SU-DHL-6 (cell line): ENCODE data around the gene RTCA.

Experiments
- H2AFZ ChIP-seq: fragments of 200-600 bp; sonication (generic); 2 replicates; pipeline ENCODE4 v1.6.1; 2014; ENCODE audit warnings: low read depth, mild to moderate bottlenecking, moderate library complexity, mixed read lengths, antibody characterized with exemption, low read length; ENCODE audit not compliant: severe bottlenecking
- H3F3A ChIP-seq: fragments of 200-600 bp; shearing (Covaris generic); 2 replicates; pipeline ENCODE4 v1.6.0; 2016; ENCODE audit warnings: antibody characterized with exemption, mild to moderate bottlenecking; ENCODE audit not compliant: insufficient read depth
- H3K27ac ChIP-seq: fragments of 200-600 bp; sonication (generic); 2 replicates; pipeline ENCODE4 v1.5.1; 2016; ENCODE audit warnings: low read depth, mild to moderate bottlenecking, low read length, moderate library complexity, mixed read lengths
- H3K27me3 ChIP-seq: fragments of 200-600 bp; sonication (generic), shearing (Covaris generic); 2 replicates; pipeline ENCODE4 v1.6.0; 2014; ENCODE audit warnings: mild to moderate bottlenecking, low read length
- H3K36me3 ChIP-seq: fragments of 200-600 bp; sonication (generic); 2 replicates; pipeline ENCODE4 v1.6.1; 2014; ENCODE audit warnings: mild to moderate bottlenecking, low read length, mixed read lengths
- H3K4me2 ChIP-seq: fragments of 300-600, 200-600 bp; shearing (Covaris generic), sonication (generic); 2 replicates; pipeline ENCODE4 v1.6.0; 2014; ENCODE audit warnings: low read length, low read depth, mild to moderate bottlenecking; ENCODE audit not compliant: poor library complexity, severe bottlenecking
- H3K4me3 ChIP-seq: fragments of 200-600 bp; sonication (generic); 2 replicates; pipeline ENCODE4 v1.5.1; 2014; ENCODE audit warnings: antibody characterized with exemption, low read length, mild to moderate bottlenecking, mixed read lengths; ENCODE audit not compliant: insufficient read depth, poor library complexity, severe bottlenecking
- H3K79me2 ChIP-seq: fragments of 200-600 bp; sonication (generic); 2 replicates; pipeline ENCODE4 v1.6.1; 2014; ENCODE audit warnings: mild to moderate bottlenecking, low read length, moderate library complexity; ENCODE audit not compliant: insufficient read depth
- H3K9ac ChIP-seq: fragments of 200-600 bp; sonication (generic); 2 replicates; pipeline ENCODE4 v1.7.0; 2014; ENCODE audit warnings: mild to moderate bottlenecking, low read length
- H3K9me2 ChIP-seq: fragments of 200-600 bp; sonication (generic); replicated peaks from 2 replicates; pipeline ENCODE4 v1.6.1; 2014; ENCODE audit warnings: low read length; ENCODE audit not compliant: insufficient read depth
- H3K9me3 ChIP-seq: fragments of 200-600 bp; sonication (generic); 2 replicates; pipeline ENCODE4 v1.6.1; 2014; ENCODE audit warnings: low read length, mixed read lengths; ENCODE audit not compliant: insufficient read depth
- H4K20me1 ChIP-seq: fragments of 200-600 bp; sonication (generic); 2 replicates; pipeline ENCODE4 v1.6.1; 2014; ENCODE audit warnings: low read depth, mild to moderate bottlenecking, antibody characterized with exemption, low read length, moderate library complexity, mixed read lengths
- EZH2phosphoT487 ChIP-seq: fragments of 200-600 bp; sonication (generic), shearing (Covaris generic); conservative IDR thresholded peaks from 2 replicates; pipeline ENCODE4 v1.6.1; 2018; ENCODE audit warnings: mild to moderate bottlenecking, antibody characterized with exemption, low read length, moderate library complexity, mixed read lengths
- TF ChIP-seq, protein P1 (sequence below): fragments of 200-600 bp; sonication (generic); IDR thresholded peaks from one replicate; pipeline ENCODE4 v1.5.1; 2017; ENCODE audit warnings: antibody characterized with exemption, mild to moderate bottlenecking, low read length, moderate library complexity; ENCODE audit not compliant: insufficient read depth, poor library complexity, severe bottlenecking

The RTCA gene

DNA sequence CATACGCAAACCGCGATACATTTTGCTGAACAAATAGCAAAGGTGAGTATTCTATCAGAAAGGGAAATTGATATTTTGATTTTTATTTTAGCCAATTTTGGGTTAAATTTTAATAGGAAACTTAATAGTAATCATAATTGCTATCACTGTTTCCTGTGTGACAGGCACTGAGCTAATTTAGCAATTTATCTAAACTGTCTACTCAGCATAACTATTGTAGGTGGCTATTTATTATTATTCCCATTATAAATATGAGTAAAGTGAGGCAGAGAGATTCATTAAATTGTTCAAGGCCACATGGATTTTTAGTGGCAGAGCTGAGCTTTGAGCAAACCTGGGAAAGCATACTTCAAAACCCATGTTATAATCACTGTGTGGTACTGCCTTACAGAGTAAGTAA, 21.1 kb downstream of the RTCA start:
- no peak overlapping the region for H2AFZ ChIP-seq
- H4K20me1 ChIP-seq, result no peaks in the 10 kb centered on the region
- no peaks in the 10 kb centered on the region for H3K9me3 ChIP-seq
- no peak overlapping the region for H3K9ac ChIP-seq
- no peak overlapping the region for H3K4me2 ChIP-seq
- no peak for TF ChIP-seq EZH2phosphoT487
- TF ChIP-seq, protein P1, sequence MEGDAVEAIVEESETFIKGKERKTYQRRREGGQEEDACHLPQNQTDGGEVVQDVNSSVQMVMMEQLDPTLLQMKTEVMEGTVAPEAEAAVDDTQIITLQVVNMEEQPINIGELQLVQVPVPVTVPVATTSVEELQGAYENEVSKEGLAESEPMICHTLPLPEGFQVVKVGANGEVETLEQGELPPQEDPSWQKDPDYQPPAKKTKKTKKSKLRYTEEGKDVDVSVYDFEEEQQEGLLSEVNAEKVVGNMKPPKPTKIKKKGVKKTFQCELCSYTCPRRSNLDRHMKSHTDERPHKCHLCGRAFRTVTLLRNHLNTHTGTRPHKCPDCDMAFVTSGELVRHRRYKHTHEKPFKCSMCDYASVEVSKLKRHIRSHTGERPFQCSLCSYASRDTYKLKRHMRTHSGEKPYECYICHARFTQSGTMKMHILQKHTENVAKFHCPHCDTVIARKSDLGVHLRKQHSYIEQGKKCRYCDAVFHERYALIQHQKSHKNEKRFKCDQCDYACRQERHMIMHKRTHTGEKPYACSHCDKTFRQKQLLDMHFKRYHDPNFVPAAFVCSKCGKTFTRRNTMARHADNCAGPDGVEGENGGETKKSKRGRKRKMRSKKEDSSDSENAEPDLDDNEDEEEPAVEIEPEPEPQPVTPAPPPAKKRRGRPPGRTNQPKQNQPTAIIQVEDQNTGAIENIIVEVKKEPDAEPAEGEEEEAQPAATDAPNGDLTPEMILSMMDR, result no peak
- no peaks in the 10 kb centered on the region for H3K9me2 ChIP-seq
- no peak overlapping the region for H3K4me3 ChIP-seq
- peaks cover 44% of the 10 kb centered on the region for H3K36me3 ChIP-seq
- no peak overlapping the region for H3K27ac ChIP-seq
- no peaks in the 10 kb centered on the region; the same call in 1 of the 2 replicates for H3F3A ChIP-seq
- H3K27me3 ChIP-seq, result no peaks in the 10 kb centered on the region
- no peaks in the 10 kb centered on the region for H3K79me2 ChIP-seq

DNA sequence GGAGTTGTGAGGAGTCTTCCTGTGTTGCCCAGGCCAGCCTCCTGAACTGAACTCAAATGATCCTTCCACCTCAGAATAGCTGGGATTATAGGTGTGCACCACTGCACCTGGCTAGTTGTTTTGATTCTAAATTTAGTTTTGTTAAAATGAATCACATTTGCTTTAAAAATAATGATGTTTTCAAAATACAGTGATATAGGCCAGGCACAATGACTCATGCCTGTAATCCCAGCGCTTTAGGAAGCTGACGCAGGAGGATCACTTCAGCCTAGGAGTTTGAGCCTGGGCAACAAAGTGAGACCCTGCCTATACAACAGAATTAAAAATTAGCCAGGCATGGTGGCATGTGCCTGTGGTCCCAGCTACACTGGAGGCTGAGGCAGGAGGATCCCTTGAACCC, 24.3 kb downstream of the RTCA start:
- Histone ChIP-seq H3K27ac (no peak overlapping the region), H3K4me2 (no peak overlapping the region), H3K9me3 (no peaks in the 10 kb centered on the region), H3K27me3 (no peaks in the 10 kb centered on the region), H3K36me3 (peaks cover 30% of the 10 kb centered on the region), H3K4me3 (no peak overlapping the region), H3K9ac (no peak overlapping the region), H3K9me2 (no peaks in the 10 kb centered on the region), H3K79me2 (no peaks in the 10 kb centered on the region), H3F3A (no peaks in the 10 kb centered on the region; the same call in 1 of the 2 replicates), H2AFZ (no peak overlapping the region), H4K20me1 (no peaks in the 10 kb centered on the region)
- TF ChIP-seq, protein P1, result no peak
- TF ChIP-seq EZH2phosphoT487, result no peak

DNA sequence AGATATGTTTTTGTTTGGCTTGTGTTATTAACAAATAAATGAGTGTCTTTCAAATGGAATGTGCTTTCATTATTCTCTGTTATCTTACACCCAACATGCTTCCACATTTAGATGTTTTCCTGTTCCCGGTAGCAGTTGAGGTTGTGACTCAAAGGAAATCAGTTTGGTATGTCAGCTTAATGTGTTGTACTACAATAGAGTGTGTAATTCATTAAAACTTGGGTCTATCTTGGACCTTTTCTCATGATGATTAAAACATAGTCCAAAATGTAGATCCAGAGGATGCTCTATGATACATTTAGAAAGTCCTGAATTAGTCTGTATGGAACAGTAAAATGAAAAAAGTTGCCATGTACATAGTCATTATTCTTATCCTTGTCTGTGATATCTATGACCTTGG, 26.7 kb downstream of the RTCA start:
- H3F3A ChIP-seq, result no peaks in the 10 kb centered on the region
- H3K27ac ChIP-seq, result no peak overlapping the region
- no peak overlapping the region for H2AFZ ChIP-seq
- H3K36me3 ChIP-seq, result peaks cover 18% of the 10 kb centered on the region; the same call in 1 of the 2 replicates
- no peak overlapping the region for H3K4me3 ChIP-seq
- H3K79me2 ChIP-seq, result no peaks in the 10 kb centered on the region
- no peaks in the 10 kb centered on the region for H3K9me2 ChIP-seq
- no peak overlapping the region for H3K4me2 ChIP-seq
- TF ChIP-seq EZH2phosphoT487, result no peak
- TF ChIP-seq, protein P1, result no peak
- no peak overlapping the region for H3K9ac ChIP-seq
- no peaks in the 10 kb centered on the region for H3K27me3 ChIP-seq
- H4K20me1 ChIP-seq, result no peaks in the 10 kb centered on the region
- no peaks in the 10 kb centered on the region for H3K9me3 ChIP-seq
